SU-DHL-6 (cell line): ENCODE data around the gene NACC2.

Source experiments
- EZH2phosphoT487 ChIP-seq: fragments of 200-600 bp; sonication (generic), shearing (Covaris generic); conservative IDR thresholded peaks from 2 replicates; pipeline ENCODE4 v1.6.1; 2018; ENCODE audit warnings: mild to moderate bottlenecking, antibody characterized with exemption, low read length, moderate library complexity, mixed read lengths
- TF ChIP-seq, protein P1 (sequence below): fragments of 200-600 bp; sonication (generic); IDR thresholded peaks from one replicate; pipeline ENCODE4 v1.5.1; 2017; ENCODE audit warnings: antibody characterized with exemption, mild to moderate bottlenecking, low read length, moderate library complexity; ENCODE audit not compliant: insufficient read depth, poor library complexity, severe bottlenecking

DNA sequence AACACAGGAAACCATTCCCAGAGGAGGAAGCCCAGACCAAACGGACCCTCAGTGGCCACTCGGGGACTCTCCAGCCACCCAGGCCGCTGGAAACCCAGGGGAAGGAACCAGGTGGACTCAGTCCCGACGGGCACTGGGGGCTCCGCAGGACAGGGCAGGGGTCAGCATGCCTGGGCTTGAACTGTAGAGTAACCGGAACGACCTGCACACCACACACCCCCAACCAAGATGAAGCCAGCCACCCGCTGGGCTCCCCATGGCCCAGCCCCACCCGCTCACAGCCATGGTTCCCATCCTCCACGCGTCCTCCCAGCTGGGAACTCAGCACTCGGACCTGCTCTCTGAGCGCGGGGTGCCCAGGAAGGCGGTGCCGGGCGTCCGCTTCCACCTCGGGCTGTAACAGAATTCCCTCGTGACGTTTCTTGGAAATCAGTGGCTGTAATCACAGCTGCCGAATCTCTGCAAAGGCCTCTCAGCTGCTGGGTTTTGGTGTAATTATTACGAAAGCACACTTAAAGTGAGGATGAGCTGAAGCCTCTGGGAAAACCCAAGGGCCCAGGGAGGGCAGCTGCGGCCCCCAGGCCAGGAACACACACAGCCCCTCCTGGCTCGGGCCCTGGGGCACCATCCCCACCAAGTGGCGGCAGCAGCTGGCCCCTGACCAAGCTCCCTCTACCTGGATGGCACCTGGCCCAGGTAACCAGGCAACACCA is 13.8 kb downstream of the NACC2 start:
- TF ChIP-seq, protein P1, sequence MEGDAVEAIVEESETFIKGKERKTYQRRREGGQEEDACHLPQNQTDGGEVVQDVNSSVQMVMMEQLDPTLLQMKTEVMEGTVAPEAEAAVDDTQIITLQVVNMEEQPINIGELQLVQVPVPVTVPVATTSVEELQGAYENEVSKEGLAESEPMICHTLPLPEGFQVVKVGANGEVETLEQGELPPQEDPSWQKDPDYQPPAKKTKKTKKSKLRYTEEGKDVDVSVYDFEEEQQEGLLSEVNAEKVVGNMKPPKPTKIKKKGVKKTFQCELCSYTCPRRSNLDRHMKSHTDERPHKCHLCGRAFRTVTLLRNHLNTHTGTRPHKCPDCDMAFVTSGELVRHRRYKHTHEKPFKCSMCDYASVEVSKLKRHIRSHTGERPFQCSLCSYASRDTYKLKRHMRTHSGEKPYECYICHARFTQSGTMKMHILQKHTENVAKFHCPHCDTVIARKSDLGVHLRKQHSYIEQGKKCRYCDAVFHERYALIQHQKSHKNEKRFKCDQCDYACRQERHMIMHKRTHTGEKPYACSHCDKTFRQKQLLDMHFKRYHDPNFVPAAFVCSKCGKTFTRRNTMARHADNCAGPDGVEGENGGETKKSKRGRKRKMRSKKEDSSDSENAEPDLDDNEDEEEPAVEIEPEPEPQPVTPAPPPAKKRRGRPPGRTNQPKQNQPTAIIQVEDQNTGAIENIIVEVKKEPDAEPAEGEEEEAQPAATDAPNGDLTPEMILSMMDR, result no peak
- no peak for TF ChIP-seq EZH2phosphoT487
